PFSK-1 (cell line): ENCODE measurements around the gene SUCO.

Experiments used
- FOXP2 ChIP-seq: optimal IDR thresholded peaks from 2 replicates; pipeline ENCODE3; 2011; ENCODE audit warnings: borderline replicate concordance, control low read depth, inconsistent platforms; ENCODE audit not compliant: insufficient read depth; ENCODE audit errors: extremely low read length, extremely low read depth
- POLR2AphosphoS5 ChIP-seq: IDR thresholded peaks from 2 replicates; pipeline ENCODE4 v1.6.1; 2012; ENCODE audit warnings: low read depth, mild to moderate bottlenecking, control low read depth, low read length, moderate library complexity
- REST ChIP-seq, 2 experiments: IDR thresholded peaks; 2 replicates each; pipeline versions ENCODE4 v1.6.1 to v1.8.0; 2011 to 2012; ENCODE audit warnings: low read depth in 2 of 2, low read length in 2 of 2, control low read depth in 1 of 2, inconsistent platforms in 1 of 2, mild to moderate bottlenecking in 1 of 2, moderate library complexity in 1 of 2; ENCODE audit not compliant: insufficient read depth in 1 of 2
- SIN3A ChIP-seq: IDR thresholded peaks from 2 replicates; pipeline ENCODE4 v1.6.1; 2012; ENCODE audit warnings: mild to moderate bottlenecking, low read length, moderate library complexity, borderline replicate concordance; ENCODE audit not compliant: insufficient read depth
- TAF1 ChIP-seq: IDR thresholded peaks from 2 replicates; pipeline ENCODE4 v1.6.1; 2012; ENCODE audit warnings: low read length, control low read depth, borderline replicate concordance; ENCODE audit not compliant: insufficient read depth

SUCO gene

GRCh38 chr1:172557270-172557669, 24.3 kb downstream of the SUCO start:
- TF ChIP-seq FOXP2 (no peak), POLR2AphosphoS5 (no peak), REST (IDR thresholded peaks at IDR 0.05; ENCODE audit: insufficient read depth in 1 of 2, low read depth in 2 of 2, low read length in 2 of 2) (no peak), TAF1 (no peak), SIN3A (no peak)

- no peak for TF ChIP-seq TAF1
- no peak for TF ChIP-seq REST (IDR thresholded peaks at IDR 0.05; ENCODE audit: insufficient read depth in 1 of 2, low read depth in 2 of 2, low read length in 2 of 2)
- no peak for TF ChIP-seq POLR2AphosphoS5
- no peak for TF ChIP-seq SIN3A
- TF ChIP-seq FOXP2: no peak
Measured at GRCh38 chr1:172559572-172560210, 26.7 kb downstream of the SUCO start.

- TF ChIP-seq TAF1 (no peak), POLR2AphosphoS5 (no peak), SIN3A (no peak), FOXP2 (no peak), REST (IDR thresholded peaks at IDR 0.05; ENCODE audit: insufficient read depth in 1 of 2, low read depth in 2 of 2, low read length in 2 of 2) (no peak)
Measured at GRCh38 chr1:172561252-172561651, 28.3 kb downstream of the SUCO start.

GRCh38 chr1:172566196-172566997, 33.4 kb downstream of the SUCO start:
- no peak for TF ChIP-seq FOXP2
- no peak for TF ChIP-seq REST (IDR thresholded peaks at IDR 0.05; ENCODE audit: insufficient read depth in 1 of 2, low read depth in 2 of 2, low read length in 2 of 2)
- TF ChIP-seq TAF1: no peak
- TF ChIP-seq POLR2AphosphoS5: no peak
- no peak for TF ChIP-seq SIN3A
